ENCODE data around the gene PLK5.
A peak's percentile ranks its signal among the peaks of the same experiment; 100 is the strongest.

The PLK5 gene

GRCh38 chr19:1483131-1483978 lies 40.5 kb upstream of the PLK5 start:
- Histone ChIP-seq H3K9me3 (ENCODE audit: insufficient read depth, low read depth, low read length) (no peaks in the 10 kb centered on the region), H3K9ac (ENCODE audit: low read depth, low read length) (no peak overlapping the region), H3K36me3 (ENCODE audit: insufficient read depth, low read length) (no peaks in the 10 kb centered on the region), H3K4me1 (ENCODE audit: insufficient read depth, low read length) (no peaks in the 10 kb centered on the region), H3K27ac (ENCODE audit: low read depth, low read length) (no peak overlapping the region), H3K4me3 (ENCODE audit: low read length) (no peak overlapping the region), H3K27me3 (ENCODE audit: insufficient read depth, low read length) (no peaks in the 10 kb centered on the region)
- 94% methylated on average over 77 of the region's 77 CpGs for WGBS

- Histone ChIP-seq H3K27me3 (ENCODE audit: insufficient read depth, low read length) (no peaks in the 10 kb centered on the region), H3K4me1 (ENCODE audit: insufficient read depth, low read length) (no peaks in the 10 kb centered on the region), H3K9ac (ENCODE audit: low read depth, low read length) (no peak overlapping the region), H3K9me3 (ENCODE audit: insufficient read depth, low read depth, low read length) (no peaks in the 10 kb centered on the region), H3K36me3 (ENCODE audit: insufficient read depth, low read length) (no peaks in the 10 kb centered on the region), H3K4me3 (ENCODE audit: low read length) (no peak overlapping the region), H3K27ac (ENCODE audit: low read depth, low read length) (no peak overlapping the region)
- 98% methylated on average over 23 of the region's 23 CpGs for WGBS
Measured at GRCh38 chr19:1483979-1484428, 39.9 kb upstream of the PLK5 start.

DNA sequence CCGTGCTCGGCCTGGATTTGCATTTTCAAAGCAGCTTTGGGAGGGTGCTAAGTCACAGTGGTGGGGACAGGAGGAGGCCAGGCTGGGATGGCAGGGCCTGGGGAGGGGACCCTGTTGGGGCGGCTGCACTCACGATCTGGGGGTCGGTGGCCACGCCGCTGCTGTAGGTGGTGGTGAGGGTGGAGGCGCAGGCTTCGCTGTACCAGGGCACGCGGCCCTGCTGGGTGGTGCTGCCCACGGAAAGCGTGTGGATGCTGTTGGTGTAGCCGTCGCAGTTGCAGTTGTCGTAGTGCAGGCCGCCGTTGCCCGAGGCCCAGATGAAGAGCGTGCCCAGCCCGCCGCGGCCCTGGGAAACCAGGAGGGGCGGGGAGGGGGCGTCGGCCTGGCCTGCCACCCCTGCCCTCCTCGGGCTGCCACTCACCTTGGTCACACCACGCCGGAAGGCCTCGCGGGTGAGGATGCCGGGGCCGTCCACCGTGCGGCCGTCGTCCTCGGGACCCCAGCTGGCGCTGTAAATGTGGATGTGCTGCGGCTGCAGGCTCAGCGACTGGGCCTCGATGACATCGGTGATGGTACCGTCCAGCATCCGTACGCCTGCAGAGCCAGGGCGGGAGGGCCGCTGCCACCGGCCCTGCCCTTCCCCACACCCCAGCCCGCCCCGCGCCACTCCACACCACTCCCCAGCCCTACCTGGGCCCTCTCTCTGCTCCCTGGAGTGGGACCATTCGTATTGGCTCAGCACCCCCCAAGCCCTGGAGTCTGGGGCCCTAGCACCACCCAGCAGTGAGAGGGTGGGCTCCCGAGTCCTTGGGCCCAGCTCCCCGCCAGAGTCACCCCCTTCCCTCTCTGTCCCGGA lies 36.9 kb upstream of the PLK5 start:
- Histone ChIP-seq H3K4me1 (ENCODE audit: insufficient read depth, low read length) (0 out of 2 replicates have a peak, but pooled peaks cover 3% of the 10 kb centered on the region), H3K4me3 (ENCODE audit: low read length) (no peak overlapping the region), H3K9me3 (ENCODE audit: insufficient read depth, low read depth, low read length) (no peaks in the 10 kb centered on the region), H3K36me3 (ENCODE audit: insufficient read depth, low read length) (no peaks in the 10 kb centered on the region), H3K27ac (ENCODE audit: low read depth, low read length) (no peak overlapping the region), H3K27me3 (ENCODE audit: insufficient read depth, low read length) (peaks cover 9% of the 10 kb centered on the region), H3K9ac (ENCODE audit: low read depth, low read length) (no peak overlapping the region)
- WGBS, result 93% methylated on average over 56 of the region's 56 CpGs

GRCh38 chr19:1487576-1488281 lies 36.1 kb upstream of the PLK5 start:
- H3K27me3 ChIP-seq (ENCODE audit: insufficient read depth, low read length), result peaks cover 17% of the 10 kb centered on the region
- no peaks in the 10 kb centered on the region for H3K36me3 ChIP-seq (ENCODE audit: insufficient read depth, low read length)
- H3K4me1 ChIP-seq (ENCODE audit: insufficient read depth, low read length), result 0 out of 2 replicates have a peak, but pooled peaks cover 3% of the 10 kb centered on the region
- H3K4me3 ChIP-seq (ENCODE audit: low read length), result no peak overlapping the region
- no peak overlapping the region for H3K9ac ChIP-seq (ENCODE audit: low read depth, low read length)
- no peak overlapping the region for H3K27ac ChIP-seq (ENCODE audit: low read depth, low read length)
- no peaks in the 10 kb centered on the region for H3K9me3 ChIP-seq (ENCODE audit: insufficient read depth, low read depth, low read length)
- WGBS, result 93% methylated on average over 40 of the region's 40 CpGs

GRCh38 chr19:1488282-1488601 lies 35.6 kb upstream of the PLK5 start:
- H3K4me1 ChIP-seq (ENCODE audit: insufficient read depth, low read length), result 0 out of 2 replicates have a peak, but pooled peaks cover 3% of the 10 kb centered on the region
- H3K36me3 ChIP-seq (ENCODE audit: insufficient read depth, low read length), result no peaks in the 10 kb centered on the region
- peaks cover 22% of the 10 kb centered on the region for H3K27me3 ChIP-seq (ENCODE audit: insufficient read depth, low read length)
- no peak overlapping the region for H3K9ac ChIP-seq (ENCODE audit: low read depth, low read length)
- no peak overlapping the region for H3K27ac ChIP-seq (ENCODE audit: low read depth, low read length)
- H3K9me3 ChIP-seq (ENCODE audit: insufficient read depth, low read depth, low read length), result no peaks in the 10 kb centered on the region
- 94% methylated on average over 11 of the region's 11 CpGs for WGBS
- no peak overlapping the region for H3K4me3 ChIP-seq (ENCODE audit: low read length)

GRCh38 chr19:1489463-1490310 lies 34.2 kb upstream of the PLK5 start:
- Histone ChIP-seq H3K27ac (ENCODE audit: low read depth, low read length) (no peak overlapping the region), H3K9ac (ENCODE audit: low read depth, low read length) (peak overlapping the region; percentile 68), H3K36me3 (ENCODE audit: insufficient read depth, low read length) (no peaks in the 10 kb centered on the region), H3K4me1 (ENCODE audit: insufficient read depth, low read length) (0 out of 2 replicates have a peak, but pooled peaks cover 3% of the 10 kb centered on the region), H3K9me3 (ENCODE audit: insufficient read depth, low read depth, low read length) (no peaks in the 10 kb centered on the region), H3K27me3 (ENCODE audit: insufficient read depth, low read length) (peaks cover 30% of the 10 kb centered on the region), H3K4me3 (ENCODE audit: low read length) (peak overlapping the region; percentile 82)
- WGBS, result 34% methylated on average over 37 of the region's 37 CpGs

GRCh38 chr19:1490311-1491113 lies 33.4 kb upstream of the PLK5 start, which contains the start of gene PCSK4:
Gene PCSK4, minus strand, starts transcription at chr19:1490350. Its CDS starts 4 bp downstream, at chr19:1490346.
- under 1% methylated on average over 74 of the region's 74 CpGs for WGBS
- Histone ChIP-seq H3K4me3 (ENCODE audit: low read length) (peak within 1 kb of the TSS; percentile 82), H3K9me3 (ENCODE audit: insufficient read depth, low read depth, low read length) (no peaks in the 10 kb centered on the region), H3K27me3 (ENCODE audit: insufficient read depth, low read length) (peaks cover 30% of the 10 kb centered on the region), H3K27ac (ENCODE audit: low read depth, low read length) (peak within 1 kb of the TSS; percentile 54; the same call in 1 of the 2 replicates), H3K4me1 (ENCODE audit: insufficient read depth, low read length) (0 out of 2 replicates have a peak, but pooled peaks cover 3% of the 10 kb centered on the region), H3K36me3 (ENCODE audit: insufficient read depth, low read length) (no peaks in the 10 kb centered on the region), H3K9ac (ENCODE audit: low read depth, low read length) (peak within 1 kb of the TSS; percentile 82)

DNA sequence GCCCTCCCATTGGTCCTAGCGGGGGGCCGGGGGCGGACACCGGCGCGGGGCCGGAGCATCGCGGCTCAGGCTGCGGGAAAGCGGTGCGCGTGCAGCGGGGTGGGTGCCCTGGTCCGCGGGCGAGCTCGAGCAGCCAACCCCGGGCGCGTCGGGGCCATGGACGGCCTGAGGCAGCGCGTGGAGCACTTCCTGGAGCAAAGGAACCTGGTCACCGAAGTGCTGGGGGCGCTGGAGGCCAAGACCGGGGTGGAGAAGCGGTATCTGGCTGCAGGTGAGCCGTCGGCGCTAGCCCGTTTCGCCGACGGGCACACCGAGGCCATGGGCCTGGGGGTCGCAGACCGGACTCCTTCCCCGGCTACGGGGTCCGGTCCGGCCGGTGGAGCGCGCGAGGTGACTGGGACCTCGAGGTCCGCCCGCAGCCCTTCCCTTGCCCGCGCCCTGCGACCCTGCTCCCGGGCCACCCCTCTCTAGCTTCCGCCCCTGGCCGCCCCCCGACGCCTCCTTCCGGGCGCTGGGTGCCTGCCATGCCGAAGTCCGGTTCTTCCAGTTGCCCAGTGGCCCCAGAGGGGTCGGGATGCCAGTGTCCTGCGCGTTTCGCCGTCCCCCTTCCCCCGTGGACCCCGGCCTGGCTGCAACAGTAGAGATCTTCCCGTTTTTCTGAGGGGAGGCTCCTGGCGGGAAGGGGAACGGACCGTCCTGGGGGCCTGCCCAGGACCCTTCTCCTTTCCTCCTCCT lies 32.6 kb upstream of the PLK5 start, which contains the start of gene REEP6:
Gene REEP6 (plus strand): TSS at position 68 of the 735 bp plus-strand sequence. CDS start 89 bp downstream, at position 157.
- no peaks in the 10 kb centered on the region for H3K9me3 ChIP-seq (ENCODE audit: insufficient read depth, low read depth, low read length)
- H3K27me3 ChIP-seq (ENCODE audit: insufficient read depth, low read length), result peaks cover 30% of the 10 kb centered on the region
- peak within 1 kb of the TSS; percentile 82 for H3K9ac ChIP-seq (ENCODE audit: low read depth, low read length)
- H3K36me3 ChIP-seq (ENCODE audit: insufficient read depth, low read length), result no peaks in the 10 kb centered on the region
- H3K27ac ChIP-seq (ENCODE audit: low read depth, low read length), result peak within 1 kb of the TSS; percentile 54; the same call in 1 of the 2 replicates
- peak within 1 kb of the TSS; percentile 82 for H3K4me3 ChIP-seq (ENCODE audit: low read length)
- 7% methylated on average over 73 of the region's 73 CpGs for WGBS
- H3K4me1 ChIP-seq (ENCODE audit: insufficient read depth, low read length), result 0 out of 2 replicates have a peak, but pooled peaks cover 3% of the 10 kb centered on the region

GRCh38 chr19:1491849-1492170 lies 32.1 kb upstream of the PLK5 start:
- Histone ChIP-seq H3K36me3 (ENCODE audit: insufficient read depth, low read length) (no peaks in the 10 kb centered on the region), H3K27ac (ENCODE audit: low read depth, low read length) (no peak overlapping the region), H3K4me1 (ENCODE audit: insufficient read depth, low read length) (0 out of 2 replicates have a peak, but pooled peaks cover 3% of the 10 kb centered on the region), H3K27me3 (ENCODE audit: insufficient read depth, low read length) (peaks cover 30% of the 10 kb centered on the region), H3K9me3 (ENCODE audit: insufficient read depth, low read depth, low read length) (no peaks in the 10 kb centered on the region), H3K4me3 (ENCODE audit: low read length) (peak overlapping the region; percentile 65), H3K9ac (ENCODE audit: low read depth, low read length) (no peak overlapping the region)
- WGBS, result 79% methylated on average over 12 of the region's 12 CpGs
